Activated CD8-positive, alpha-beta memory T cell treated with anti-CD3 and anti-CD28 coated beads for 24 hours (primary cell): Measurements from ENCODE around the gene GPC3.
"Not testable (repeated sequence)": the region's sequence is repeated elsewhere in the genome, so short reads cannot be mapped to it uniquely, and the experiment has no call there.

ENCODE experiments used
- DNase-seq: peaks from one replicate; pipeline ENCODE4 v3.0.0-alpha.2; 2020

The GPC3 gene

GRCh38 chrX:133746593-133746992 lies 238.8 kb downstream of the GPC3 start:
- DNase-seq, result no peak

DNA sequence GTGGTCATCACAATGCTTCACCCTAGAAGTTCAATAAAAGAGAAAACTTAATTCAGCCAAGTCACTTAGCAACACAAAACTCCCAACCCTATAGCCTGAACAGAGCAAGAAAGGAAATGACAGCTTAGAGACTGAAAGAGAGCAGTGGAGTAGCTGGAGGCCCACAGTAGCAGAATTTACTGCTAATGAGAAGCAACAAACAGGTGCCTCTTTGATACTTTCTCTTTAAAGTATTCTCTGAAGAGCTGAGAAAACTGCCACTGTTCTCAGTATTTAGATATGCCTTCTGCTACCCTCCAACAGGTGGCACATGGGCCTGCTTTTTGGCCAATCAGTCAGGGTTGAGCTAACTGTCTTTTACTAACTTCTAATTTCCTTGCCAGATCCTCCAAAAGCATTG lies 240.0 kb downstream of the GPC3 start:
- DNase-seq, result no peak

DNA sequence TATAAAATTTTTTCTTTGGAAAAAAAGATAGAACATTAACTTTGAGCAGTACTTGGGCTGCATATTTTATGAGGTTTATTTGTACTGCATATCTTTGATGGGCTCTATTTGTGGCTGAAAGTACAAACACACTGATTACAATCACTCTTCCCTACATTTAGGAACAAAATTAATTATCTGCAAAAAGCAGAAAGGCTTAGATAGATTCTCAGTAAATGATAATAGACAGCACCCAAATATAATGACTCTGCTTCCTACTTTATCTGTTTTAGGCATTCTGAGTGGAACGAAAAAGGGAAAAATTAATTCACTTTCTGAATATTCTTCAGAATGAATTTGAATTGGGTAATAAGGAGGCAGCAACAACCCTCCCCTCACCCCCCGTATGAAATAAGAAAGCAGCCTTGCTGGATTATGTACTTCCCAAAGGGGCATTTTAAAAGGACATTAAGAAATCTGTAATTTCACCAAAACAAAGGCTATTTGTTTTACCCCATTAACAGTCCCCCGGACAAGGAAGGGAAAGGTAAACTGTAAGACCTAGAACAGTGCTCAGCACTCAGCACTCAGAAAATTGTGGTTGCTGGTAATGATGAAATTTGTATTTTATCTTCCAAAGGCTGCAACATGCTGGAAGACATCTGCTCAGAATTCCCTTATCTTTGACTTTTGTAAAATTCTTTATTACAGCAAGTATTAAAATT lies 242.6 kb downstream of the GPC3 start:
- no peak for DNase-seq

DNA sequence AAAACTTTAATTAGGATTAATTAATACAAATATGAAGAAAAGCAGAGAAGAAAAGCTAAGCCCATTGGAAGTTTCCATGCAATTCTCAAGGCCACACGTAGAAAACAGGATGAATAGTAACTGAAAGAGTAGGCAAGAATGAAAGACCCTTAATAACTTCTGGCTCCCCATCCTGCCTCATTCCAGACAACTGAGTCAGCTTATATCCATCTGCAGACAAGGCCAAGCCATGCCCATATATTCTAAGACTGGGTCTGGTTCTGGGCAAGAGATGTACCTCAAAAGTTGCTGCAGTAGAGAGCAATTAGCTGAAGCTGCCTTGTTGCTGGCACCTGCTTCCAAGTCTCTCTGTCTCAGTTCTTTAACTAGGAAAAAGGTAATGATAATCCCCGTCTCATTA lies 244.1 kb downstream of the GPC3 start:
- DNase-seq, result no peak

DNA sequence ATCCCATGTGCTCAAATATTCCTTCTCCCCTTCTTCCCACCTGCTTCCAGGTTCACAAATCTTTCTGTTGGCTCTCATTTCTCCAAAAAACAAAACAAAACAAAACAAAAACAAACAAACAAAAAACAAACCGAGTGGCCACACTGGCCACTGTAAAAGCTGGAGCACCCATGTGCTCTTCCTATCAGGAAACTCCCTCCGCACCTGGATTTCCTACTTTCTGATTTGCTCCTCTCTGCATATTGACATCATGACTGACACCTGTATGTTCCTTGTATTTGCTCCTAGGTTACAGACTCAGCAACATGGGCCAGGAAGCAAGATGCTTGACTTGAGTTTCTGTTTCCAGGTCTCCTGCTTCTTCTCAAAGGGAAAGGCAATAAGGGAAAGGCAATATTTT lies 258.8 kb downstream of the GPC3 start:
- DNase-seq, result no peak

DNA sequence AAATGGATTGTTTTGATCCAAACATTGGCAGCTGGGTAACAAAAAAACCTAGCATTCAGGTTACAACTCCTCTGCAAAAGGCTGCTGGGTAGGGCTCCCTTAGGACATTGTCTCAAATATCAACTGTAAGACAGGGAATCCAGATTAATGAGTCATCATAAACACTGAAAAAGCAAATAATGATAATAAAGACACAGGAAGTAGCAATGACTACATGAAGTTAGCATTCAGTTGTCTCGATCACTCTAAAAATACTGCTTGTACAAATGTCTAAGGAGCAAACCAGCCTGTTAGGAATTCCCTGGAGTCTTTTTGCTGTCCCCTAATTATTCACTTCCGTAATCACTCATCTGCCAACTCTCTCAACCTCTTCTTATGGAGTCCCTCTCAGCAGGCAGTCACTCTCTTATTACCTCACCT lies 259.2 kb downstream of the GPC3 start:
- no peak for DNase-seq

DNA sequence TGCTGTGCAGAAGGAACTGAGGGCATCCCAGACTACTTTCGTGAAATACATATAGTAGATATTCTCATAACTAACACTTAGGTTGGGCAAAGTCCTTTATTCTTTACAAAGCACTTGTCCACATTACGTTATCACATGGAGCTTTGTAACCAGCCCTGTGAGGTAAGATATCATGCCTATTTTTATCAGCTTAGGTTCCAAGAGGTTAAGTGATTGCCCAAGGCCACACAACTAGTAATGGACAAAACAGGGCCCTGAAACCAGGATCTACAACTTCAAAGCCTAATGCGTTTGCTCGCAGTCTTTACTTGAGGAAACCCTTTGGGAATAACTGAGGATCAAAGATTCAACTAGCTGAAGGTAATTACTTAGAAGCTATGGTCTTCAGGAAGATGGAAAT lies 261.5 kb downstream of the GPC3 start:
- no peak for DNase-seq

GRCh38 chrX:133722756-133723155 lies 262.6 kb downstream of the GPC3 start:
- DNase-seq, result no peak

DNA sequence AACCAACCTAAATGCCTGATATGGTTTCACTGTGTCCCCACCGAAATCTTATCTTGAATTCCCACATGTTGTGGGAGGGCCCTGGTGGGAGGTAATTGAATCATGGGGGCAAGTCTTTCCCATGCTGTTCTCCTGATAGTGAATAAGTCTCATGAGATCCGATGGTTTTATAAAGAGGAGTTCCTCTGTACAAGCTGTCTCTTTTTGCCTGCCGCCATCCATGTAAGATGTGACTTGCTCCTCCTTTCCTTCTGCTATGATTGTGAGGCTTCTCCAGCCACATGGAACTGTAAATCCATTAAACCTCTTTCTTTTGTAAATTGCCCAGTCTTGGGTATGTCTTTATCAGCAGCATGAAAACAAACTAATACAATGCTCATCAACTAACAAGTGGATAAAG lies 265.1 kb downstream of the GPC3 start:
- DNase-seq, result not testable (repeated sequence)

- DNase-seq, result no peak
Measured at GRCh38 chrX:133715715-133716114, 269.7 kb downstream of the GPC3 start.

- no peak for DNase-seq
Measured at GRCh38 chrX:133709501-133709900, 275.9 kb downstream of the GPC3 start.

- no peak for DNase-seq
Measured at GRCh38 chrX:133706890-133707289, 278.5 kb downstream of the GPC3 start.

- no peak for DNase-seq
Measured at GRCh38 chrX:133702230-133702629, 283.2 kb downstream of the GPC3 start.

DNA sequence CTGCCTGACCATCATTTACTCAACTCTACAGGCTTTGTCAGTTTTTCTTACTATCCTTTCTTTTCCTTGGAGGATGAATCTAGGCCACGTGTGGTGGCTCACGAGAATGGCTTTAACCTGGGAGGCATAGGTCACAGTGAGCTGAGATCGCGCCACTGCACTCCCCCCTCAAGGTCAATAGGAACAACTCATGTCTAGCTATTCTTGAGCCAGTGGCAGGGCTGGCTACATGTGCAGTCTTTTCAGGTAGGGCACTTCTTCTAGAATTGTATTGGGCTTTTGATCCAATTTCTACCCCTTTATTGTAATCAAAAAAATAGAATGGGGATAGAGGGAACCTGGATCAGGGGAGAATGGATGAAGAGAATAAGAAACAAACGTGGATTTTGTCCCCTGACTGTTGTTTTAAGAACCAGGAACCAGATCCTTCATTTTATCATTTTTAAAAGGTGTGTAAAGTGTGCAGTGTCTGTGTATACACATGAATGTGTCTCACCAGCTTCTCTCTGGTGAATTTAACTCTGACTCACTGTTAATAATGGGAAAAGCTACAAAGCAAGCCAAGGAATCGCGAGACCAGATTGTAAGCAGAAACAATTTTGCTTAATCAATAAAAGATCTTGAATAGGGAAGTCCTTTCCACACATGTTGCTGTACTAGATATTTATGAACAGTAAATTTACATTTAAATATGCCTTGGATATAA lies 286.2 kb downstream of the GPC3 start:
- no peak for DNase-seq

DNA sequence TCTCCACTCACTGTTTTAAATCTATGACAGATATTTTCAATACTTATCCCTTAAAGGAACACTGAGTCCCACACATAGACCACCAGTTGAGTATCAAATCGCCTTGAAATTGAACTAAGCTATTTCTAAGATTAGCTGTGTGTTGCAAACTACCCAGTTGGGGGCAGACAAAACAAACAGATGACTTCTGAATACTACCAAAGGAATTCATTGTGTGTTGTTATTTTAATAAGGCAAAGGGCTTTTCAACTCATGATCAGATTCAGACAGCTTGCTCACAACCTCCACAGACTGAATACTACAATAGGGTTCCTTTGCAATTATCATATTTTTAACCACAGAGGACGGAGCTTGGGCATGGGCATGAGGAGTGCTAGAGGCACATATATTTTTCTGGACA lies 287.1 kb downstream of the GPC3 start:
- no peak for DNase-seq

DNA sequence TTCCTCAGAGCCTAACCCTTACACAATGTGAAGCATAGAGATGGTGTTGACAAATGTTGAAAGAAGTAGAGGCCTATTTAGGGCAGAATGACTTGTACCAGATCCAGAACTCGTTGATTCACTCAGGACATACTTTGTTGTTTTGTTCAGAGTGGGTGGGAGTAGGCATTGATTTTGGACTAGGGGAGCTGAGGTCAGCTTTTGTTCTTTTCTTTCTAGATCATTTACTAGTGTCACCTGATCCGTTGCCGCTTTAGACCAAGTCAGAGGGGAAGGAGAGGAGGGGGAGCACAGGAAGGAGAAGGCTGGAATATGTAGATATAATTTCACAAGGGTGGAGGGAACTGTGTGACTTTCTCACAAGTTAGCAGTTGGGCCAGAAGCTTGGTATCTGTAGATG lies 287.7 kb downstream of the GPC3 start:
- no peak for DNase-seq

DNA sequence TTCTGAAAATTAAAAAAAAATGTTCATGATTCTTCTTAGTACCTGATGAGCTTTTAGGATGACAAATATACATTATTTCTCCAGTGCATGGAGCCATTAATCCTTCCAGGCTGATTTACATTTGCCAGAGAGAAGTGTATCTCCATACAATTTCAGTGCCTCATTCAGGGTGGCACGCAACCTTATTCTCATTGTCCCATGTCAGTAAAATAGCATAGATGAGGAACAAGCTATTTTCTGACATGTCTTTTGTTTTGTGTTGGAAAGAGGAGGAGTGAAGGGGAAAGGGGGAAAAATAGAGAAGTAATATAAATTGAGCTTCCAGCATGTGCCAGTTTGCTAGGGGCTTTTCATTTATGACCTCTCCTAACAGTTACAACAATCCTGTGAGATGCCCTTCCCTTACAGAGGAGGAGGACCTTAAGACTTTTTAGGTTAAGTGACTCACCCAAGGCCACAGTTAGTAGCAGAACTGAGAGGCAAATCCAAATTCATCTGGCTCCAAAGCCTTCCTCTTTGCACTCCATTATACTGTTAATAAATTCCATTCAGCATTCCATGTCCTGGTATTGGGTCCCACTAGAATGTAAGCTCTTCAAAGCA lies 295.3 kb downstream of the GPC3 start:
- DNase-seq, result no peak

DNA sequence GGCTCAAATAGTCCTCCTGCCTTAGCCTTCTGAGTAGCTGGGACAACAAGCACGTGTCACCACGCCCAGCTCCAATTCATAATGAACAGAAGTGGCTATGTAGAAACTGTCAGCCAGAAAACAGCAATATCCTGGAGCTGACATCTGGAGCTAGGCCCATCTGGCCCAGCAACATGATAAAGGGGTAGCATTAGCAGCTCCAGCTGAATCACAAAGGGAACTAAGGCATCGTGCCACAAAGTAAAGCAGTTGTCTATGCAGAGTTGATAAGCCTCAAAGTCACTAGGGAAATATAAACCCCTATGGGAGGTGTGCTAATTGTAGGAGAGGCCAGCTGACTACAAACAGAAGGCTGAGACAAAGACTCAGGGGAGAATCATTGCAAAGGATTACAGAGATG lies 299.6 kb downstream of the GPC3 start:
- DNase-seq, result no peak

- DNase-seq, result no peak
Measured at GRCh38 chrX:133681897-133682296, 303.5 kb downstream of the GPC3 start.

- no peak for DNase-seq
Measured at GRCh38 chrX:133681421-133681820, 304.0 kb downstream of the GPC3 start.

DNA sequence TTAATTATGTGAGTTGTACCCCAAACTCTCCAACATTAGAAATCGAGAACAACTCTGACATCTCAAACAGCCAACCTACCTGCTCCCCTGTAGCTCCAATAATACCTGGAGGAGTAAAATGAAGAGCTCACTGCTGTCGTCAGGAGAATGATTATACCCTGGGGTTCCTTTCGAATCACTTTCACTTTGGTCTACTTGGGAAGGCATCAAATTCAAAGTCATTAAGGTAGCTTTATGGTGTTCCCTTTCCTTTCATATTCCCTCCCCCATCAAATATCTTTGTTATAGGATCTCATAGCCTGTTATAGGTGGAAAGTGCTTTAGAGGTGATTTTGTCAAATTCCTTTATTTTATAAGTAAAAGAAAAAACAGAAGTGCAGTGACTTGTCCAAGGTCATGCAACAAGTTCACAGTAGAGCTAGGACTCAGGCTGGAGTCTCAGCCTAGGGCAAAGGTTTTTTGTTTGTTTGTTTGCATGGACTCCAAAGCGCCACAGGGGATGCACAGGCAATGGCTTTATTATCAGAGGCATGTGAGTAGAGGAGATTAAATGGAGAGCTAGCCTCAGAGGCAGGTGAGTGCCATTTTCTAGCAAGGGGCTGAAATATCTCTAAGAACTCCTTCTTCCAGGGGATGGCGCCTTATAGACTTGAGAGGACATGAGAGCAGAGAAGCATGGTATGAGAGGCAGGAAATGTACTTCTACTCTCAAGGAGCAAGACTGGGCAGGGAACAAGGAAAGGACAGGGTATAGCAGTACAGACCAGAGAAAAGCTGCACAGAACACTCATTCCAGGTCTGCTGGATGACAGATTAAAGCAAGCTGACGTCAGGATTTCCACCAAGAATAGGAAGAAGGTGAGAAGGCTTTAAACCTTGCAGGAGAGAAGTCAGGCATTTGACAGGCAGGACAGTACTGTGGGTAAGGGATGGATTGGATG lies 308.0 kb downstream of the GPC3 start:
- no peak for DNase-seq

- DNase-seq, result no peak
Measured at GRCh38 chrX:133676344-133677122, 308.9 kb downstream of the GPC3 start.
